GM12892 (cell line): ENCODE measurements around the gene MGAT4D.
A peak's percentile ranks its signal among the peaks of the same experiment; 100 is the strongest.
"Not testable (repeated sequence)": the region's sequence is repeated elsewhere in the genome, so short reads cannot be mapped to it uniquely, and the experiment has no call there.

ENCODE experiments used
- DNase-seq: peaks from one replicate; pipeline ENCODE4 v3.0.0; 2011; ENCODE audit not compliant: insufficient read length
- FAIRE-seq: peaks from 2 replicates; lab custom pipeline; 2011; peaks lifted over from hg19 to GRCh38; lab: Jason Lieb, UNC
- POLR2A ChIP-seq: IDR thresholded peaks from 2 replicates; pipeline ENCODE4 v1.6.1; 2011; ENCODE audit warnings: low read depth, low read length, control low read depth
- POLR2AphosphoS5 ChIP-seq: IDR thresholded peaks from 2 replicates; pipeline ENCODE4 v1.6.1; 2011; ENCODE audit warnings: low read depth, low read length, control low read depth
- TAF1 ChIP-seq: IDR thresholded peaks from 2 replicates; pipeline ENCODE4 v1.6.1; 2011; ENCODE audit warnings: low read depth, mild to moderate bottlenecking, control low read depth, low read length, borderline replicate concordance

The MGAT4D gene

GRCh38 chr4:140427106-140427918 is 70.8 kb downstream of the MGAT4D start, which contains the start of gene CLGN:
CLGN (minus strand) TSS chr4:140427648; CDS start chr4:140413078, 14,570 bp downstream.
- DNase-seq (peak; percentile 39), FAIRE-seq (no peak)
- TF ChIP-seq POLR2A (no peak), TAF1 (no peak), POLR2AphosphoS5 (no peak)

- no peak for TF ChIP-seq POLR2A
- no peak for TF ChIP-seq TAF1
- TF ChIP-seq POLR2AphosphoS5: no peak
- no peak for DNase-seq
- no peak for FAIRE-seq
Measured at GRCh38 chr4:140426610-140427105, 71.4 kb downstream of the MGAT4D start.

GRCh38 chr4:140423106-140423505 is 75.0 kb downstream of the MGAT4D start:
- no peak for DNase-seq
- FAIRE-seq: no peak
- TF ChIP-seq POLR2AphosphoS5 (no peak), TAF1 (no peak), POLR2A (no peak)

- not testable (repeated sequence) for FAIRE-seq, DNase-seq
Measured at GRCh38 chr4:140413130-140413969, 84.7 kb downstream of the MGAT4D start.

GRCh38 chr4:140408974-140409373 is 89.1 kb downstream of the MGAT4D start:
- TF ChIP-seq TAF1 (no peak), POLR2AphosphoS5 (no peak), POLR2A (no peak)
- FAIRE-seq (no peak), DNase-seq (no peak)

GRCh38 chr4:140406292-140406691 is 91.8 kb downstream of the MGAT4D start:
- no peak for FAIRE-seq
- DNase-seq: no peak
- TF ChIP-seq POLR2AphosphoS5: no peak
- TF ChIP-seq POLR2A: no peak
- no peak for TF ChIP-seq TAF1

GRCh38 chr4:140400111-140400510 is 98.0 kb downstream of the MGAT4D start:
- no peak for TF ChIP-seq POLR2A
- no peak for TF ChIP-seq POLR2AphosphoS5
- TF ChIP-seq TAF1: no peak
- no peak for DNase-seq
- FAIRE-seq: no peak

GRCh38 chr4:140395668-140396067 is 102.4 kb downstream of the MGAT4D start:
- FAIRE-seq (no peak), DNase-seq (no peak)
- TF ChIP-seq POLR2AphosphoS5: no peak
- no peak for TF ChIP-seq TAF1
- TF ChIP-seq POLR2A: no peak
